RWPE2 (cell line): ENCODE measurements around the gene PLAAT4.
"Not testable (repeated sequence)": the region's sequence is repeated elsewhere in the genome, so short reads cannot be mapped to it uniquely, and the experiment has no call there.

Experiments
- ATAC-seq: fragments of 200-7000 bp; cut with Tn5 transposase; 3 replicates; pipeline ENCODE4 v1.9.1; 2021; ENCODE audit warnings: low read depth
- DNase-seq: peaks from one replicate; pipeline ENCODE4 v3.0.0-alpha.2; 2020; ENCODE audit warnings: low spot score
- H3K27ac ChIP-seq: fragments of 450-650 bp; 2 replicates; pipeline ENCODE4 v1.5.1; 2017; ENCODE audit warnings: mild to moderate bottlenecking; ENCODE audit not compliant: poor library complexity, severe bottlenecking
- H3K27me3 ChIP-seq: fragments of 250-450 bp; sonication (Bioruptor Pico); 2 replicates; pipeline ENCODE4 v1.5.1; 2021; ENCODE audit warnings: mild to moderate bottlenecking, moderate library complexity; ENCODE audit not compliant: insufficient read depth, poor library complexity, severe bottlenecking
- H3K36me3 ChIP-seq: fragments of 250-450 bp; sonication (Bioruptor Pico); 2 replicates; pipeline ENCODE4 v1.5.1; 2020; ENCODE audit warnings: low read depth, mild to moderate bottlenecking, moderate library complexity
- H3K4me1 ChIP-seq: fragments of 250-450 bp; sonication (Bioruptor Pico); 2 replicates; pipeline ENCODE4 v1.5.1; 2021; ENCODE audit warnings: mild to moderate bottlenecking, moderate library complexity; ENCODE audit not compliant: insufficient read depth, poor library complexity, severe bottlenecking
- H3K4me3 ChIP-seq: fragments of 250-450 bp; sonication (Bioruptor Pico); 2 replicates; pipeline ENCODE4 v1.5.1; 2021; ENCODE audit warnings: mild to moderate bottlenecking, moderate library complexity; ENCODE audit not compliant: severe bottlenecking
- H3K9me3 ChIP-seq: fragments of 250-450 bp; sonication (Bioruptor Pico); 2 replicates; pipeline ENCODE4 v1.5.1; 2021; ENCODE audit warnings: mild to moderate bottlenecking, moderate library complexity; ENCODE audit not compliant: severe bottlenecking
- TF ChIP-seq, protein P1 (sequence below): fragments of 450-650 bp; IDR thresholded peaks from one replicate; pipeline ENCODE4 v1.5.1; 2017; ENCODE audit warnings: mild to moderate bottlenecking, moderate library complexity; ENCODE audit not compliant: poor library complexity, severe bottlenecking

Gene PLAAT4

DNA sequence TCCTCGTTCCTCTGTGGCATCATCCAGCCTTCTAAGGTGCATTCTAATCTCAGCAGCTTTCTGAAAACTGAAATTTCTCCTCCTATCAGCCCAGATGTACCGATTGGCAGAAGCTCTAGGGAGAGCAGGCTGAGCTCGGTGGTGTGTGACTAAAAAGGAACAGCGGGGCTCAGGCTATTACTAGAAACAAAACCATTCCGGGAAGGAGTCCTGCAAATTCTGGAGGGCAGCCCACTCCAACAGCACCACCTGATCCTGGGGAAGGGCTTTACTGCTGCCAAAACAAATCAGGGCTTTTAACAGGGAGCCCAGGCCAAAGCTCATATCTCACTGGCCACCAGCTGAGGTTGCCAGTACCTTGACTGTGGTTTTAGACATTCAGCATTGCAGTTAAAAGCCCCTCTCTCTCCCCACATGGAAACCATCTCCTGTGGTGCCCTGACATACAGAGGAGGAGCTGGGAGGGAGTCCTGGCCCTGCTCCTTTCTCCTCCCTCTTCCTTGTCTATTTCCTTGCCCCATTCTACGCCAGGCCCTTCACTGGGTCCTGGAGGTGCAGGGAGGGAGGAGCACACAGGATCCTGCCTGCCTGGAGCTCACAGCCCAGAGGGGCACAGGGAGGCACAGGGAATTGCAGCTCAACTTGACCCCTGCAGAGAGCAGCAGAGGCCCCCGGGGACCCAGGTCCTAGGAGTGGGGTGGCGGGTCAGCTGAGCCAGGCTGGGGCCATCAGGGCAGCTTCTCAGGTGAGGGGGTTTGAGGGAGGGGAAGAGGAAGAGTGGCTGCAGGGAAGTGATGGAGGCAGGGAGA, 889 bp downstream of the PLAAT4 start:
- no peak overlapping the region for H3K27ac ChIP-seq
- H3K4me1 ChIP-seq: peaks cover 3% of the 10 kb centered on the region
- H3K9me3 ChIP-seq: no peaks in the 10 kb centered on the region
- no peak overlapping the region for H3K4me3 ChIP-seq
- no peaks in the 10 kb centered on the region for H3K27me3 ChIP-seq
- DNase-seq: no peak
- TF ChIP-seq, protein P1, sequence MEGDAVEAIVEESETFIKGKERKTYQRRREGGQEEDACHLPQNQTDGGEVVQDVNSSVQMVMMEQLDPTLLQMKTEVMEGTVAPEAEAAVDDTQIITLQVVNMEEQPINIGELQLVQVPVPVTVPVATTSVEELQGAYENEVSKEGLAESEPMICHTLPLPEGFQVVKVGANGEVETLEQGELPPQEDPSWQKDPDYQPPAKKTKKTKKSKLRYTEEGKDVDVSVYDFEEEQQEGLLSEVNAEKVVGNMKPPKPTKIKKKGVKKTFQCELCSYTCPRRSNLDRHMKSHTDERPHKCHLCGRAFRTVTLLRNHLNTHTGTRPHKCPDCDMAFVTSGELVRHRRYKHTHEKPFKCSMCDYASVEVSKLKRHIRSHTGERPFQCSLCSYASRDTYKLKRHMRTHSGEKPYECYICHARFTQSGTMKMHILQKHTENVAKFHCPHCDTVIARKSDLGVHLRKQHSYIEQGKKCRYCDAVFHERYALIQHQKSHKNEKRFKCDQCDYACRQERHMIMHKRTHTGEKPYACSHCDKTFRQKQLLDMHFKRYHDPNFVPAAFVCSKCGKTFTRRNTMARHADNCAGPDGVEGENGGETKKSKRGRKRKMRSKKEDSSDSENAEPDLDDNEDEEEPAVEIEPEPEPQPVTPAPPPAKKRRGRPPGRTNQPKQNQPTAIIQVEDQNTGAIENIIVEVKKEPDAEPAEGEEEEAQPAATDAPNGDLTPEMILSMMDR: no peak
- ATAC-seq: peak; percentile 25; the same call in 2 of the 3 replicates
- no peaks in the 10 kb centered on the region for H3K36me3 ChIP-seq

DNA sequence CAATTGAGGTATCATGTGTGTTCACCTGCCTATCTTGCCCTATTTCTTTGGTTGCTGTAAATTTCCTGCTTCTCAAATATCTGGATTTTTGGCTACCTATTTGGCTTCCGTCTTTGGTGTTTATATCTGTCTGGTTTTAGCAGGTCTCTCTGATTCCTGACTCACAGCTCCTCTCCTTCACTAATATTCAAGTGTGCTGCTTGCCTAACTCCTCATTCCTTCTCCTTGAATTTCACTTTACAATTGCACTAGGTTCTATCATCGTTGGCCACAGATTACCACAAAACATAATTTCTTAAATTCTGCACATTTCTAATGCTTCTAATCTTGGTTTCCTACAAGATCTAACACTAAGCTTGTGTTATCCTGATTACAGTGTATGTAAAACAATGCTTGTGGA, 5.9 kb downstream of the PLAAT4 start:
- H3K4me3 ChIP-seq, DNase-seq, ATAC-seq, H3K27ac ChIP-seq, H3K36me3 ChIP-seq, H3K9me3 ChIP-seq, H3K27me3 ChIP-seq, H3K4me1 ChIP-seq: not testable (repeated sequence)

DNA sequence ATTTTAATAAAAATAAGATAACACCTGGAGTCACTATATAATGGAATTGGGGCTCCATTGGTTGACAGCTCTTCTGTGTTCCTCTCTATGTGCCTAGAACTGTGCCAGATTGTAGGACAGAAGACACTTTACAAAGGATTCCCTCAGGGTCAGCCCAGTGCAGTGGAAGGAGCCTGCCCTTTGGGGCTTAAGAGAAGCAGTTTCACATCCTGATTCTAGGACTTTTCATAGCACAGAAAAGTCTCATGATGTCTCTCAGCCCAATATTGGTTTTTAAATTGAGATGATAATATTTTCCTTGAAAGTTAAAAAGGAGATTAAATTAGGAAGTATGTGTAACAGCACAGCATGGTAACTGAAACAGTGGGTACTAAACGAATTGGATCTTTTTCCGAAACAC, 7.1 kb downstream of the PLAAT4 start:
- TF ChIP-seq, protein P1: no peak
- no peak overlapping the region for H3K27ac ChIP-seq
- H3K27me3 ChIP-seq: no peaks in the 10 kb centered on the region
- no peaks in the 10 kb centered on the region for H3K36me3 ChIP-seq
- H3K4me1 ChIP-seq: no peaks in the 10 kb centered on the region
- ATAC-seq (no peak), DNase-seq (no peak)
- no peak overlapping the region for H3K4me3 ChIP-seq
- H3K9me3 ChIP-seq: no peaks in the 10 kb centered on the region

DNA sequence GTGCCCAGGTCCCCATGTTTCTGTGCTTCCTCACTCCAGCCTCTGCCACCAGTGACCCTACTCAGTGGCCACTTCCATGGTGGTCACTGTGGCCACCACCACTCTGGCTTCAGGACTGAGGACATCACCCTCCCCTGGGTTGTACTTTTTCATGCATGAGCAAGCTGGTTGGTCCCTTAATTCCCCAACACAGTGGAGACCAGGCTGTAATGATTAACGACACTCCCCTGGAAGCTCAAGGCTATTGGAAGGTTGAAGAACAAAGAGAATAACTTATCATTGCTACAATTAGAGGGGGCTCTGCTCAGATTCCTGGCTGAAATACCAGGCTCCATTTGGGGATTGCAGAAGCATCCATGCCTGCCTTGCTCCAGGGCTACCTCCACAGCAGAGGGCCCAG, 10.5 kb downstream of the PLAAT4 start:
- Histone ChIP-seq H3K4me3 (no peak overlapping the region), H3K27ac (no peak overlapping the region), H3K27me3 (no peaks in the 10 kb centered on the region), H3K36me3 (no peaks in the 10 kb centered on the region), H3K9me3 (no peaks in the 10 kb centered on the region), H3K4me1 (no peaks in the 10 kb centered on the region)
- DNase-seq: no peak
- no peak for ATAC-seq
- TF ChIP-seq, protein P1: no peak

DNA sequence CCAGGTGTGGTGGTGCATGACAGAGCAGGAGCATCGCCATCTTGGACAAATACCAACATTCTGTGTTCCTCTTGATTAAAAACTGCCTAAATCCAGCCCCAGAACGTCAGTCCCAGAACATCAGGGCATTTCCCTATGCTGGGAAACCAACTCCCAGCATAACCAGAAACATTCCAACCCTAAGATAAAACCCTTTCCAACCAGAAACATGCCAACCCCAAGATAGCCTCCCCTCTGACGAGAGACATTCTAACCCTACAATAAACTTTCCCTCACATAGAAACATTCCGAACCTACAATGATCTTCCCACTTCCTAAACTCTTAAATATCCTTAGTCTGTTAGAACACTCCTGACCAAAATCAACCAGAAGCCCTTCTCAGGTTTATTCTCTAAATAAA, 11.6 kb downstream of the PLAAT4 start:
- H3K4me1 ChIP-seq: no peaks in the 10 kb centered on the region
- H3K27me3 ChIP-seq: no peaks in the 10 kb centered on the region
- H3K27ac ChIP-seq: no peak overlapping the region
- ATAC-seq (no peak), DNase-seq (no peak)
- no peak overlapping the region for H3K4me3 ChIP-seq
- no peaks in the 10 kb centered on the region for H3K36me3 ChIP-seq
- no peaks in the 10 kb centered on the region for H3K9me3 ChIP-seq
- TF ChIP-seq, protein P1: no peak
